Fibroblast of skin of right quadriceps (primary cell): Measurements from ENCODE around the gene RAB25.
A peak's percentile ranks its signal among the peaks of the same experiment; 100 is the strongest.

Experiments used
- DNase-seq: peaks from one replicate; pipeline ENCODE4 v3.0.0-alpha.2; 2013

The RAB25 gene

GRCh38 chr1:156080863-156081179 lies 19.9 kb downstream of the RAB25 start:
- no peak for DNase-seq

- DNase-seq, result peak; percentile 58
Observed at GRCh38 chr1:156081180-156081916, 20.4 kb downstream of the RAB25 start.

GRCh38 chr1:156081917-156082308 lies 21.0 kb downstream of the RAB25 start:
- DNase-seq, result no peak

- peak; percentile 80 for DNase-seq
Observed at GRCh38 chr1:156082309-156083091, 21.5 kb downstream of the RAB25 start, which contains the start of gene MEX3A. Gene MEX3A, minus strand, starts transcription at chr1:156082465. Its CDS starts 467 bp downstream, at chr1:156081998.

- no peak for DNase-seq
Observed at GRCh38 chr1:156083800-156084790, 23.1 kb downstream of the RAB25 start.

- peak; percentile 50 for DNase-seq
Observed at GRCh38 chr1:156086256-156086662, 25.3 kb downstream of the RAB25 start.

GRCh38 chr1:156089704-156090103 lies 28.7 kb downstream of the RAB25 start:
- no peak for DNase-seq

GRCh38 chr1:156090138-156090839 lies 29.3 kb downstream of the RAB25 start:
- DNase-seq, result no peak

- peak; percentile 70 for DNase-seq
Observed at GRCh38 chr1:156090840-156091188, 29.9 kb downstream of the RAB25 start.

- no peak for DNase-seq
Observed at GRCh38 chr1:156091610-156092009, 30.6 kb downstream of the RAB25 start.

GRCh38 chr1:156095906-156096508 lies 35.0 kb downstream of the RAB25 start:
- DNase-seq, result no peak

GRCh38 chr1:156096640-156097391 lies 35.9 kb downstream of the RAB25 start:
- DNase-seq, result peak; percentile 83

GRCh38 chr1:156097499-156098178 lies 36.7 kb downstream of the RAB25 start:
- DNase-seq, result no peak

- no peak for DNase-seq
Observed at GRCh38 chr1:156098784-156099183, 37.8 kb downstream of the RAB25 start.

GRCh38 chr1:156099282-156099681 lies 38.3 kb downstream of the RAB25 start:
- DNase-seq, result no peak

GRCh38 chr1:156100205-156100995 lies 39.4 kb downstream of the RAB25 start:
- DNase-seq, result no peak

- no peak for DNase-seq
Observed at GRCh38 chr1:156101880-156102279, 40.9 kb downstream of the RAB25 start.

- DNase-seq, result peak; percentile 84
Observed at GRCh38 chr1:156102633-156103511, 41.9 kb downstream of the RAB25 start.

- peak; percentile 80 for DNase-seq
Observed at GRCh38 chr1:156103521-156103947, 42.6 kb downstream of the RAB25 start.
